Gastrocnemius medialis (tissue), 4 donors: ENCODE data around the gene NTM. TPM values are rescaled to one million over a fixed set of nuclear protein-coding genes. Genes with fewer than 3 reads are reported as not detected.

Source experiments
- ATAC-seq, 2 donors: fragments of 150-250 bp; one replicate each; pipeline ENCODE4 v1.9.1; 2016
- DNase-seq, 2 donors: peaks; one replicate each; pipeline ENCODE4 v3.0.0-alpha.2; 2019
- H3K27ac ChIP-seq, 4 donors: fragments of 200-600 bp; sonication (generic); 1 replicate in 1 of 4; 2 replicates in 3 of 4; pipeline ENCODE4 v1.5.1; 2016 to 2018; ENCODE audit warnings: mild to moderate bottlenecking in 2 of 4, moderate library complexity in 1 of 4
- H3K27me3 ChIP-seq, 3 donors: fragments of 200-600 bp; sonication (generic) in 2 of 3; 1 replicate in 1 of 3; 2 replicates in 2 of 3; pipeline versions ENCODE4 v1.5.1 to v1.6.0; 2016 to 2019; ENCODE audit warnings: mild to moderate bottlenecking in 1 of 3, moderate library complexity in 1 of 3
- H3K36me3 ChIP-seq, 2 donors: fragments of 200-600 bp; sonication (generic) in 1 of 2; one replicate each; pipeline ENCODE4 v1.5.1; 2017 to 2018
- H3K4me1 ChIP-seq, 2 donors: fragments of 200-600 bp; sonication (generic) in 1 of 2; one replicate each; pipeline ENCODE4 v1.5.1; 2016 to 2017; ENCODE audit warnings: mild to moderate bottlenecking in 2 of 2
- H3K4me3 ChIP-seq, 4 donors: fragments of 200-600 bp; sonication (generic) in 3 of 4; 1 replicate in 1 of 4; 2 replicates in 3 of 4; pipeline ENCODE4 v1.5.1; 2016 to 2019; ENCODE audit warnings: mild to moderate bottlenecking in 2 of 4
- H3K9me3 ChIP-seq, 3 donors: fragments of 200-600 bp; sonication (generic) in 2 of 3; 1 replicate in 1 of 3; 2 replicates in 2 of 3; pipeline ENCODE4 v1.5.1; 2016 to 2019
- CTCF ChIP-seq, 5 experiments: fragments of 450-650 bp in 3 of 5; fragments of 200-600 bp in 2 of 5; sonication (generic) in 2 of 5; IDR thresholded peaks in 4 of 5; conservative IDR thresholded peaks in 1 of 5; 1 replicate in 4 of 5; 2 replicates in 1 of 5; pipeline ENCODE4 v1.5.1; 2016 to 2019; ENCODE audit warnings: antibody characterized with exemption in 5 of 5, mild to moderate bottlenecking in 3 of 5, moderate library complexity in 3 of 5
- POLR2A ChIP-seq, 2 donors: fragments of 450-650 bp; IDR thresholded peaks; one replicate each; pipeline ENCODE4 v1.6.1; 2017; ENCODE audit warnings: antibody characterized with exemption in 2 of 2, mild to moderate bottlenecking in 2 of 2, moderate library complexity in 2 of 2
- in situ Hi-C, 4 donors: fragments of 200-750 bp; cut with MboI; loops; one replicate each; pipeline versions ENCODE4 v1.15.0 to v1.8.0; 2017; ENCODE audit warnings: low sequenced_read_pairs in 4 of 4
- intact Hi-C: fragments of 100-400 bp; cut with DNase I; formaldehyde crosslinking; loops from one replicate; pipeline ENCODE4 v1.15.1; 2023; ENCODE audit warnings: low total_unique reads
- total RNA-seq, 4 donors: library from RNA; depleted of rRNA; stranded (reverse); fragments of >200 nt; gene quantifications; one replicate each; pipeline versions ENCODE4 v1.1.0 to v1.2.3, GENCODE V29; 2016

The NTM gene
- total RNA-seq, 4 donors from 2014 or later, result 0.69 TPM; not detected in 3

- intact Hi-C loops (no loop called here), in situ Hi-C loops (no loop called here)
- Histone ChIP-seq H3K4me3 (no peak overlapping the region), H3K9me3 (no peaks in the 10 kb centered on the region), H3K27me3 (peaks cover 0 to 9% (median 5%) of the 10 kb centered on the region in 3 donors), H3K4me1 (no peaks in the 10 kb centered on the region), H3K36me3 (no peaks in the 10 kb centered on the region), H3K27ac (no peak overlapping the region)
- ATAC-seq, result no peak
- TF ChIP-seq POLR2A (IDR thresholded peaks at IDR 0.05) (no peak), CTCF (IDR thresholded peaks at IDR 0.05 in 4 of 5, conservative IDR thresholded peaks at IDR 0.05 in 1 of 5) (peak in 2 of 5 experiments; percentile 19 to 21)
- DNase-seq, result no peak
These were observed 321.0 kb downstream of the NTM start for GRCh38 chr11:131691181-131692041.

- DNase-seq (no peak), ATAC-seq (no peak)
- H3K9me3 ChIP-seq, result no peaks in the 10 kb centered on the region
- intact Hi-C loops, result no loop called here
- H3K4me3 ChIP-seq, result no peak overlapping the region
- TF ChIP-seq CTCF (IDR thresholded peaks at IDR 0.05 in 4 of 5, conservative IDR thresholded peaks at IDR 0.05 in 1 of 5) (no peak), POLR2A (IDR thresholded peaks at IDR 0.05) (no peak)
- in situ Hi-C loops, result no loop called here
- H3K27ac ChIP-seq, result no peak overlapping the region
- no peaks in the 10 kb centered on the region for H3K4me1 ChIP-seq
- H3K27me3 ChIP-seq, result peaks cover 0 to 9% (median 5%) of the 10 kb centered on the region in 3 donors
- H3K36me3 ChIP-seq, result no peaks in the 10 kb centered on the region
These were observed 321.7 kb downstream of the NTM start for GRCh38 chr11:131692151-131692550.

- in situ Hi-C loops (no loop called here), intact Hi-C loops (no loop called here)
- no peak for TF ChIP-seq CTCF (IDR thresholded peaks at IDR 0.05 in 4 of 5, conservative IDR thresholded peaks at IDR 0.05 in 1 of 5)
- no peak for TF ChIP-seq POLR2A (IDR thresholded peaks at IDR 0.05)
- DNase-seq, result no peak
- H3K27ac ChIP-seq, result no peak overlapping the region
- H3K36me3 ChIP-seq, result no peaks in the 10 kb centered on the region
- no peaks in the 10 kb centered on the region for H3K9me3 ChIP-seq
- ATAC-seq, result no peak
- peaks cover 0 to 9% (median 5%) of the 10 kb centered on the region in 3 donors for H3K27me3 ChIP-seq
- no peak overlapping the region for H3K4me3 ChIP-seq
- H3K4me1 ChIP-seq, result no peaks in the 10 kb centered on the region
These were observed 322.5 kb downstream of the NTM start for GRCh38 chr11:131692961-131693360.

GRCh38 chr11:131693756-131694155 is 323.3 kb downstream of the NTM start:
- Histone ChIP-seq H3K4me1 (no peaks in the 10 kb centered on the region), H3K27me3 (peaks cover 0 to 9% (median 5%) of the 10 kb centered on the region in 3 donors), H3K4me3 (no peak overlapping the region), H3K9me3 (no peaks in the 10 kb centered on the region), H3K27ac (no peak overlapping the region), H3K36me3 (no peaks in the 10 kb centered on the region)
- intact Hi-C loops (no loop called here), in situ Hi-C loops (no loop called here)
- DNase-seq, result no peak
- no peak for ATAC-seq
- TF ChIP-seq POLR2A (IDR thresholded peaks at IDR 0.05) (no peak), CTCF (IDR thresholded peaks at IDR 0.05 in 4 of 5, conservative IDR thresholded peaks at IDR 0.05 in 1 of 5) (no peak)
